Astrocyte (in vitro differentiated cells and primary cell): ENCODE results near the gene KIRREL3. TPM values are rescaled to one million over a fixed set of nuclear protein-coding genes. Genes with fewer than 3 reads are reported as not detected.
A peak's percentile ranks its signal among the peaks of the same experiment; 100 is the strongest.

Experiments
- DNase-seq: peaks from one replicate; pipeline ENCODE4 v3.0.0-alpha.2; 2010; ENCODE audit warnings: low read depth
- FAIRE-seq: peaks from 2 replicates; lab custom pipeline; 2011; peaks lifted over from hg19 to GRCh38; lab: Jason Lieb, UNC
- H2AFZ ChIP-seq: 2 replicates; pipeline ENCODE4 v1.6.0; 2012; ENCODE audit warnings: low read depth, low read length, inconsistent platforms
- H3K27ac ChIP-seq: 2 replicates; pipeline ENCODE4 v1.5.1; 2011; ENCODE audit warnings: low read depth, low read length, inconsistent platforms
- H3K27me3 ChIP-seq: 2 replicates; pipeline ENCODE4 v1.6.0; 2011; ENCODE audit warnings: low read length, inconsistent platforms; ENCODE audit not compliant: insufficient read depth
- H3K36me3 ChIP-seq: 2 replicates; pipeline ENCODE4 v1.5.1; 2011; ENCODE audit warnings: low read length, inconsistent platforms; ENCODE audit not compliant: insufficient read depth
- H3K4me1 ChIP-seq: 2 replicates; pipeline ENCODE4 v1.5.1; 2011; ENCODE audit warnings: low read length, inconsistent platforms; ENCODE audit not compliant: insufficient read depth
- H3K4me2 ChIP-seq: 2 replicates; pipeline ENCODE4 v1.6.0; 2012; ENCODE audit warnings: low read length, inconsistent platforms
- H3K4me3 ChIP-seq: 2 replicates; pipeline ENCODE4 v1.5.1; 2011; ENCODE audit warnings: low read depth, mild to moderate bottlenecking, low read length, inconsistent platforms; ENCODE audit not compliant: insufficient read depth
- H3K79me2 ChIP-seq: 2 replicates; pipeline ENCODE4 v1.6.0; 2012; ENCODE audit warnings: mild to moderate bottlenecking, low read length, inconsistent platforms; ENCODE audit not compliant: insufficient read depth
- H3K9ac ChIP-seq: 2 replicates; pipeline ENCODE4 v1.6.0; 2012; ENCODE audit warnings: mild to moderate bottlenecking, low read length, inconsistent platforms
- H3K9me3 ChIP-seq: 2 replicates; pipeline ENCODE4 v1.5.1; 2012; ENCODE audit warnings: low read depth, mild to moderate bottlenecking, low read length, inconsistent platforms; ENCODE audit not compliant: insufficient read depth
- H4K20me1 ChIP-seq: 2 replicates; pipeline ENCODE4 v1.6.0; 2012; ENCODE audit warnings: low read length, inconsistent platforms; ENCODE audit not compliant: insufficient read depth
- H3K27ac Mint-ChIP-seq: one replicate; pipeline ENCODE4 v1.8.0; 2021; ENCODE audit warnings: mild to moderate bottlenecking, mixed read lengths; ENCODE audit not compliant: unreplicated experiment
- H3K27me3 Mint-ChIP-seq: one replicate; pipeline ENCODE4 v1.8.0; 2021; ENCODE audit warnings: low read depth, mixed read lengths; ENCODE audit not compliant: unreplicated experiment
- H3K36me3 Mint-ChIP-seq: one replicate; pipeline ENCODE4 v1.8.0; 2021; ENCODE audit warnings: low read depth, mixed read lengths; ENCODE audit not compliant: unreplicated experiment
- H3K4me1 Mint-ChIP-seq: one replicate; pipeline ENCODE4 v1.8.0; 2021; ENCODE audit warnings: low read depth, mixed read lengths; ENCODE audit not compliant: unreplicated experiment
- H3K4me3 Mint-ChIP-seq: one replicate; pipeline ENCODE4 v1.8.0; 2021; ENCODE audit warnings: mild to moderate bottlenecking, moderate library complexity, mixed read lengths; ENCODE audit not compliant: unreplicated experiment
- H3K9me3 Mint-ChIP-seq: one replicate; pipeline ENCODE4 v1.8.0; 2021; ENCODE audit warnings: mild to moderate bottlenecking, mixed read lengths; ENCODE audit not compliant: unreplicated experiment
- CTCF ChIP-seq: IDR thresholded peaks from 2 replicates; pipeline ENCODE4 v1.5.1; 2011; ENCODE audit warnings: low read depth, mild to moderate bottlenecking, inconsistent platforms, low read length, moderate library complexity; ENCODE audit not compliant: insufficient read depth
- EZH2 ChIP-seq: IDR thresholded peaks from 2 replicates; pipeline ENCODE4 v1.6.1; 2012; ENCODE audit warnings: mild to moderate bottlenecking, low read length, inconsistent platforms; ENCODE audit not compliant: insufficient read depth
- total RNA-seq: library from RNA; stranded (reverse); gene quantifications from 2 replicates; pipeline ENCODE4 v1.2.1, GENCODE V29; 2021

KIRREL3 gene
- total RNA-seq, 1 donor from 2014 or later, result 0.91 TPM

- Mint-ChIP-seq H3K4me3 (no peak overlapping the region), H3K27ac (no peak overlapping the region), H3K4me1 (peaks cover 2% of the 10 kb centered on the region), H3K27me3 (no peaks in the 10 kb centered on the region), H3K9me3 (peaks cover 1% of the 10 kb centered on the region), H3K36me3 (no peaks in the 10 kb centered on the region)
- H3K9me3 ChIP-seq, result no peaks in the 10 kb centered on the region
- H3K4me1 ChIP-seq, result no peaks in the 10 kb centered on the region
- no peak overlapping the region for H3K27ac ChIP-seq
- FAIRE-seq (no peak), DNase-seq (no peak)
- no peaks in the 10 kb centered on the region for H3K79me2 ChIP-seq
- H3K36me3 ChIP-seq, result no peaks in the 10 kb centered on the region
- H3K9ac ChIP-seq, result no peak overlapping the region
- no peak overlapping the region for H2AFZ ChIP-seq
- no peak overlapping the region for H3K4me2 ChIP-seq
- H3K27me3 ChIP-seq, result peaks cover 3% of the 10 kb centered on the region
- no peak for TF ChIP-seq CTCF
- no peak for TF ChIP-seq EZH2
- H3K4me3 ChIP-seq, result no peak overlapping the region
- no peaks in the 10 kb centered on the region for H4K20me1 ChIP-seq
These were observed 26.4 kb upstream of the KIRREL3 start for GRCh38 chr11:127027000-127027399.

- Histone ChIP-seq H3K27ac (no peak overlapping the region), H3K4me2 (no peak overlapping the region), H3K4me1 (no peaks in the 10 kb centered on the region), H3K9me3 (no peaks in the 10 kb centered on the region), H4K20me1 (no peaks in the 10 kb centered on the region), H2AFZ (no peak overlapping the region), H3K27me3 (peaks cover 3% of the 10 kb centered on the region), H3K36me3 (no peaks in the 10 kb centered on the region), H3K4me3 (no peak overlapping the region), H3K79me2 (no peaks in the 10 kb centered on the region), H3K9ac (no peak overlapping the region)
- no peak for FAIRE-seq
- H3K36me3 Mint-ChIP-seq, result no peaks in the 10 kb centered on the region
- TF ChIP-seq CTCF, result no peak
- TF ChIP-seq EZH2, result no peak
- H3K27ac Mint-ChIP-seq, result no peak overlapping the region
- H3K4me3 Mint-ChIP-seq, result no peak overlapping the region
- DNase-seq, result peak; percentile 3
- H3K4me1 Mint-ChIP-seq, result peaks cover 2% of the 10 kb centered on the region
- H3K9me3 Mint-ChIP-seq, result no peaks in the 10 kb centered on the region
- peaks cover 3% of the 10 kb centered on the region for H3K27me3 Mint-ChIP-seq
These were observed 23.4 kb upstream of the KIRREL3 start for GRCh38 chr11:127023991-127024390.

GRCh38 chr11:127018683-127019279, 18.2 kb upstream of the KIRREL3 start:
- TF ChIP-seq EZH2, result no peak
- no peak for TF ChIP-seq CTCF
- no peaks in the 10 kb centered on the region for H3K36me3 Mint-ChIP-seq
- Histone ChIP-seq H3K9me3 (no peaks in the 10 kb centered on the region), H3K27ac (no peak overlapping the region), H3K9ac (no peak overlapping the region), H3K79me2 (no peaks in the 10 kb centered on the region), H3K4me3 (no peak overlapping the region), H3K36me3 (no peaks in the 10 kb centered on the region), H2AFZ (no peak overlapping the region), H4K20me1 (no peaks in the 10 kb centered on the region), H3K27me3 (no peaks in the 10 kb centered on the region), H3K4me1 (peaks cover 4% of the 10 kb centered on the region), H3K4me2 (no peak overlapping the region)
- H3K4me1 Mint-ChIP-seq, result peaks cover 11% of the 10 kb centered on the region
- FAIRE-seq, result no peak
- H3K9me3 Mint-ChIP-seq, result peaks cover under 1% of the 10 kb centered on the region
- no peak for DNase-seq
- peaks cover 6% of the 10 kb centered on the region for H3K27me3 Mint-ChIP-seq
- no peak overlapping the region for H3K27ac Mint-ChIP-seq
- no peak overlapping the region for H3K4me3 Mint-ChIP-seq
